Activated T-helper 17 cell treated with anti-CD3 and anti-CD28 coated beads, Interleukin-2, amount 50 U/mL, for 72 hours (primary cell): ENCODE data around the gene SLC29A3. TPM values are rescaled to one million over a fixed set of nuclear protein-coding genes. Genes with fewer than 3 reads are reported as not detected.

Source experiments
- ATAC-seq: fragments of 150-1000 bp; cut with Tn5 transposase; replicated peaks from 2 replicates; pipeline ENCODE4 v1.10.0; 2021; ENCODE audit warnings: mild to moderate bottlenecking, moderate library complexity
- H3K27ac Mint-ChIP-seq: one replicate; pipeline ENCODE4 v1.8.0; 2022; ENCODE audit warnings: mixed read lengths
- H3K27me3 Mint-ChIP-seq: one replicate; pipeline ENCODE4 v1.8.0; 2022; ENCODE audit warnings: mixed read lengths
- H3K36me3 Mint-ChIP-seq: one replicate; pipeline ENCODE4 v1.8.0; 2022; ENCODE audit warnings: low read depth, mild to moderate bottlenecking, mixed read lengths
- H3K4me1 Mint-ChIP-seq: one replicate; pipeline ENCODE4 v1.8.0; 2022; ENCODE audit warnings: mixed read lengths
- H3K4me3 Mint-ChIP-seq: one replicate; pipeline ENCODE4 v1.8.0; 2022; ENCODE audit warnings: mild to moderate bottlenecking, mixed read lengths
- H3K9me3 Mint-ChIP-seq: one replicate; pipeline ENCODE4 v1.8.0; 2022; ENCODE audit warnings: mixed read lengths
- total RNA-seq, 2 donors: library from RNA; stranded (reverse); gene quantifications; one replicate each; pipeline ENCODE4 v1.2.3, GENCODE V29; 2022

Gene SLC29A3
- total RNA-seq, 2 donors from 2014 or later: 2.7 to 3.4 TPM

DNA sequence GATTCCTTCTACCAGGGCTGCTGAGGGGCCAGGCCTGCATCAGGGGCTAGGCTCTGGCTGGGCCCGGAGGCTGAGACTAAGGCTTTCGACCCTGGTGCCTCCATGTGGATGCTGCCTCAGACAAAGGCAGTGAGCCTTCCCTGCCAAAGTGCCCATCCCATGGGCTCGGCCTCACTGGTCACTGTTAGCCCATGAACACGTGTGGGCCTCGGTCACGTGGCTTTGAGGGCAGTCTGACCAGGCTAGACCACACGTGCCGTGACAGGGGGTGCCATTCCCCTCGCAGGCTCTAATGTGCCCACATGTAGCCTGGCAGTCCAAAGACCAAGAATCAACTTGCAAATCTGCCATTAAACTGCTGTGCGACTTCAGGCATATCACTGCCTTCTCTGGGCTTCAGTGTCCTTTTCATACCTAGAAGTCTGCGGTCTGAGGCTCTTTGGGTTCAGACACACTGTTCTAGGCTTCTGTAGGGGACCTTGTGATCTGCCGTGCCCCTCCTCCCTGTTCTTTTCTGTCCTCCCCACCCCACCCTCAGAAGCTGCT, 17.6 kb upstream of the SLC29A3 start:
- H3K27me3 Mint-ChIP-seq: peaks cover 7% of the 10 kb centered on the region

DNA sequence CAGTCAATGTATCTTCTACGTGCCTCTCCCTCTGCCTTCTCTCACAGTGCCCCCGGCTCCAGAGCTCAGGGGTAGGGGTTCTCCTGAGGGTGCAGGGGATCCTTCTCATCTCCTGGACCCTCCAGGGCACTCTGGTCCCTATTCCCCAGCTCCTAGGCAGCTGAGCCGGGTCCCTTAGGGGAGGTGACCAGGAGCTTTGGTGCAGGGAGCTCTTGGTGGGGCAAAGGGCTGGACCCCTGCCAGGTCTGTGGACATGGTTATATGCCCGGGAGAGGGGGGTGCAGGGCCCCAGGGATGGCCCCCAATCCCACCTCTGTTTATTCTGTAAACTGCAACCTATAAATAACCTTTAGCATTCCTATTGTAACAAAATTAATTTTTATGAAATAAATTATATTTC, 16.6 kb upstream of the SLC29A3 start:
- Mint-ChIP-seq H3K27me3 (peaks cover 7% of the 10 kb centered on the region), H3K4me3 (no peak overlapping the region), H3K36me3 (no peaks in the 10 kb centered on the region), H3K4me1 (peaks cover 5% of the 10 kb centered on the region), H3K27ac (no peak overlapping the region), H3K9me3 (no peaks in the 10 kb centered on the region)
- ATAC-seq: no peak

More for the DNA sequence above, 17.6 kb upstream of the SLC29A3 start:
- Mint-ChIP-seq H3K9me3 (no peaks in the 10 kb centered on the region), H3K4me3 (no peak overlapping the region), H3K27ac (no peak overlapping the region), H3K36me3 (no peaks in the 10 kb centered on the region), H3K4me1 (peaks cover 5% of the 10 kb centered on the region)
- no peak for ATAC-seq

DNA sequence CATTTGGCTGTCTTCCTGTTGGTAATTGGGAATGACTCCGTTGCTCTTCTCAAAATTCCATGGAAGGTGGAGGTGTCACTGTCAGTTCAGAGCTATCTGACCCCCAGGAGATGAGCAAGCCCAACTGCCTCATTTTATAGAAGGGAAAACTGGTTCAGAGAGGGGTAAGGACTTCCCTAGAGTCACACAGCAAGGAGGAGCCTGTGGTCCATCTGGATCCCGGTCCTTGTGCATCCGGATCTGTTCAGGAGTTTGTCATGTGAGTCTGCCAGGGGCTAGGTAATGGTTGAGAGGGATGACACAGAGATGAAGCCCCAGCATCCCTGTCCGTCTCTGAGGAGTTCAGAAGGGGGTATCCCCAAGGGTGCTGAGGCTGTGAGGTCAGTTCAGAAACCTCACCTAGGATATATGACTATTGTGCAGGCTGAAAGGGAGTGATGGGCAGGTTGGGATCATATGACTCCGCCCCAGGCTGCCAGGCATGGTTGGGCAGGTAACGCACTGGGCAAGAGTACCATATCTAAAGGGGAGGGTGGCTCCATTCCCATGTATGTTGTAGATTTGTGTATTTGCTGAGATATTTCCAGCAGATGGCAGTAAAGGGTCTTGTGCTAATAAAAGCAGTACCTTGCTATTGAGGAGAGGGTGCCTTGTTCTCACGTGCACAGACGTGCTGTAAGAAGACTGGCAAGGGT, 16.0 kb upstream of the SLC29A3 start:
- peak; percentile 57 for ATAC-seq
- peaks cover 5% of the 10 kb centered on the region for H3K4me1 Mint-ChIP-seq
- H3K36me3 Mint-ChIP-seq: no peaks in the 10 kb centered on the region
- H3K27me3 Mint-ChIP-seq: peaks cover 7% of the 10 kb centered on the region
- H3K4me3 Mint-ChIP-seq: no peak overlapping the region
- no peaks in the 10 kb centered on the region for H3K9me3 Mint-ChIP-seq
- no peak overlapping the region for H3K27ac Mint-ChIP-seq

DNA sequence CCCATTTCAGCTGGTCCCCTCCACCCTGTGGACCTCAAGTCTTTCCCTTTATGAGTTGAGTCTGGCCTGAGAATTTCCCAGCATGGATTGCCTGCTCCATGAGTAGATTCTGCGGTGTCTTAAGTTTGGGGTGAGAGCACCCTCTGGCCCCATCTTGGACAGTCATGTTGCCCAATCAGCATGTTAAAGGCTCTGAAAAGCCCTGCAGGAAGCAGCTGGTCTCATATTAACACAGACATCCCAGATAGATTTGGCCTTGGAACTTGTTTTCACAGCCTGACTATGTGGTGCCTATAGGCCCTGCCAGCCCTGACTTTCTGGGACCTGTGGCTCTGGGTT, 15.5 kb upstream of the SLC29A3 start:
- H3K27ac Mint-ChIP-seq: no peak overlapping the region
- H3K36me3 Mint-ChIP-seq: no peaks in the 10 kb centered on the region
- H3K4me3 Mint-ChIP-seq: no peak overlapping the region
- ATAC-seq: no peak
- peaks cover 7% of the 10 kb centered on the region for H3K27me3 Mint-ChIP-seq
- H3K9me3 Mint-ChIP-seq: no peaks in the 10 kb centered on the region
- H3K4me1 Mint-ChIP-seq: peaks cover 5% of the 10 kb centered on the region

DNA sequence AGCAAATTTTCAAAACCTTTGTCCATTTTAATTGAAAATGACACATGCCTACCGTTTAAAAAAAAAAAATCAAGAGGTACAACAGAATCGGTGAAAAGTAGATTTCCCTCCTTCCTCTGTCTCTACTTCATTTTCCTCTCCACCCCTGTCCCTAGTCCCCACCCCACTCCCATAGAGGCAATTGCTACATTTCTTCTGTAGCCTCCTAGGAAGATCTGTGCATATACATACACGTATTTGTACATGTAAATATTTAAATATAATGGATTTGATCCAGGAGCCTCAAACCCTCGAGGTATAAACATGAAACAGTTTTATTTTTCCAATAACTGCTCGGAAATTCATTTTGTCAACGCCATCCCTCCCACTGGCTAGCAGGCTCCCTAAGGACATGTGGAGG, 14.1 kb upstream of the SLC29A3 start:
- H3K27me3 Mint-ChIP-seq: peaks cover 6% of the 10 kb centered on the region
- H3K27ac Mint-ChIP-seq: no peak overlapping the region
- no peaks in the 10 kb centered on the region for H3K4me1 Mint-ChIP-seq
- no peak for ATAC-seq
- H3K9me3 Mint-ChIP-seq: no peaks in the 10 kb centered on the region
- H3K36me3 Mint-ChIP-seq: no peaks in the 10 kb centered on the region
- H3K4me3 Mint-ChIP-seq: no peak overlapping the region

DNA sequence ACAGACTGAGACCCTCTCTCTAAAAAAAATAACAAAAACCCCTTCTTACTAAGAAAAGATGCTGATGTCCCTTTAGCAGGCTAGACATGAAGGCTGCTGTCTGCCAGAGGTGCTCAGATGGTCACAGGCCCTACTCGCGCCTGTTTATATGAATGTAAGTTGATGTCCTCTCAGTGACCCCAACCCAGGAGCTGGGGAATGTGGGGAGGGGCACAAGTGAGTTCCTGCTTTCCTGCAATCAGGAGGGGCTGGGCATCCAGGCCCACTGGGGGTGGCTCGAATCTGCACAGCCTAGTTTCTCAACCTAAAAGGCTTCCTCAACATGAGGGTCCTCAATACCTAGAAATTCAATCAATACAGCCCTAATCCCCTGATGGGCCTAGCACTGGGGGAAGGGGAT, 12.1 kb upstream of the SLC29A3 start:
- Mint-ChIP-seq H3K4me3 (no peak overlapping the region), H3K9me3 (no peaks in the 10 kb centered on the region), H3K36me3 (no peaks in the 10 kb centered on the region), H3K4me1 (no peaks in the 10 kb centered on the region), H3K27ac (no peak overlapping the region), H3K27me3 (peaks cover 9% of the 10 kb centered on the region)
- no peak for ATAC-seq

DNA sequence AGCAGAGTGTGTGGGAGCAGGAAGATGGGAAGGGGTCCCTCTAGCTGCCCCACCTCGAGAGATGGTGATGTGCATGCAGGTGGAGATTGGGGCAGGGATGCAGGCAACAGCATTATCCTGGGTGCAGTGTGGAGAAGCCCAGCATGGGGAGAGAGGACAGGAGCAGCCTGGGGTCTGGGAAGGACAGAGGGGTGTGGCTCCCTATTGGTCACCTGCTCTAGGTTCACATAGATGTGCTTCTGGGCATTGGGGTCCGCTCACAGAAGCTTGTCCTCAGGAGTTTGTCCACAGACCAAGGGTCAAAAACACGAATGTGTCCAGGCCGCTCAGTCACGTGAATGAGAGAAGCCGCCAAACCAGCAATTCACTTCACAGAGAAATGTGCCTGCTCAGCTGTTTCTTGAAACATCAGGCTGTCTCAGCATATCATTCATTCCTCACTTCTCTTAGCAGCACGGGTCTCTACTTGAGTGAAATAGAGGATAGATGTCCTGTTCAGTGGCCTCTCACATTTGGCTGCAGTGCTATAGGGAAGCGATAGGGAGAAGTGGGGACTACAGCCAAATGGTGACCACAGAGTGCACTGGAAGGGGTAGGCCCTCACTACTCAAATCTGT, 11.5 kb upstream of the SLC29A3 start:
- Mint-ChIP-seq H3K4me1 (no peaks in the 10 kb centered on the region), H3K36me3 (no peaks in the 10 kb centered on the region), H3K27me3 (peaks cover 6% of the 10 kb centered on the region), H3K9me3 (no peaks in the 10 kb centered on the region), H3K4me3 (no peak overlapping the region), H3K27ac (no peak overlapping the region)
- no peak for ATAC-seq

DNA sequence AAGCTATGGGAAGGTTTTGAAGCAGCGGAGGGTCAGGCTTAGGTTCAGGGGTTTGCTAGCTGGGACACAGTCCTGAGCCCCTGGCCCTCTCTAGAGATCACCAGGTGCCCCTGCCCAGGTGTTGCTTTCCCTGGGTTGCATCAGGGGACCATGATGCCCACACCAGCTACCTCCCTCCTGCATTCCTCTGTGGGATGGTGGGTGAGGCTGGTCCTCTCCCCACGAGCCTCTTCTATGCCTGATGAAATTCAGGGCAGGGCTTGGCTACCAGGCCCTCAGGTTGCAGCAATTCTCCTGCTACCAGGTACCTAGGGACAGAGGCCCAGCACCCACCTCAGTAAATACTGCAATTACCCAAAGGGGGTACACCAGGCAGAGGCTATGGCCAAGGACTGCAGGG, 10.8 kb upstream of the SLC29A3 start:
- ATAC-seq: no peak
- no peaks in the 10 kb centered on the region for H3K36me3 Mint-ChIP-seq
- no peaks in the 10 kb centered on the region for H3K4me1 Mint-ChIP-seq
- H3K9me3 Mint-ChIP-seq: no peaks in the 10 kb centered on the region
- no peak overlapping the region for H3K4me3 Mint-ChIP-seq
- peaks cover 8% of the 10 kb centered on the region for H3K27me3 Mint-ChIP-seq
- H3K27ac Mint-ChIP-seq: no peak overlapping the region

DNA sequence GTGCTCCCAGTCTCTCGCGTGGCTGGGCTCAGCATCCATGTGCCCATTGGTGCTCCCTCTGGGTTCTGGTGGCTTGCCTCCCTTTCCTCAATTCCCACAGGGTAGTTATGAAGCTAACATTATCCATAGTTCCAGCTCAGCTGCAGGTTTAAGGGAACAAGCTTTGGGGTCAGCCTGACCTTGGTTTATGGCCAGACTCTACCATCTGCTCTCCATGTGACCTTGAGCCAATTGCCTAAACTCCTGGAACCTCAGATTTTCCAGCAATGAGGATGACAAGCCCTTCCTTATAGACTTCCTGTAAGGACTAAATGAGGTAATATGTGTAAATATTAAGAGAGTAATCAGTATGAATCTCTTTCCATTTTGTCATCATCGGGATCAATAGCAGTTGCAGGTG, 10.1 kb upstream of the SLC29A3 start:
- Mint-ChIP-seq H3K36me3 (no peaks in the 10 kb centered on the region), H3K9me3 (no peaks in the 10 kb centered on the region), H3K4me1 (no peaks in the 10 kb centered on the region), H3K4me3 (no peak overlapping the region), H3K27ac (no peak overlapping the region), H3K27me3 (peaks cover 10% of the 10 kb centered on the region)
- ATAC-seq: no peak

DNA sequence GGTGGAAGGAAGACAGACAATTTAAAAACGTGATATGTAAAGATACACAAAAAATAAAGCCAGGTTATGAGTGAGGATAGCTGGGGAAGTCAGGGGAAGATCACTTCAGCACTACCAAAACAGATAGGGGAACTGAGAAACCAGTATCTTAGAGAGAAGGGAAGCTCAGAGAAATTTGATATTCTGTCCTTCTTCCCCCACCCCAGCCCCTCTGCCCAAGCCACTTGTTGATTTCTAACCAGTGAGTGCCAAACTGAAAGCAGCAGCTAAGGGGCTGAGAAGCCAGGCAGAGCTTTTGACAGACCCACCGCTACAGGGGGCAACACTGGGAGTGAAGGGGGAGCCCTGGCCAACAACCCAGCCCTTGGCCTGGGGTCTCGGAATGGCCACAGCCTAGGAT, 9.1 kb upstream of the SLC29A3 start:
- Mint-ChIP-seq H3K27me3 (peaks cover 10% of the 10 kb centered on the region), H3K4me1 (no peaks in the 10 kb centered on the region)

DNA sequence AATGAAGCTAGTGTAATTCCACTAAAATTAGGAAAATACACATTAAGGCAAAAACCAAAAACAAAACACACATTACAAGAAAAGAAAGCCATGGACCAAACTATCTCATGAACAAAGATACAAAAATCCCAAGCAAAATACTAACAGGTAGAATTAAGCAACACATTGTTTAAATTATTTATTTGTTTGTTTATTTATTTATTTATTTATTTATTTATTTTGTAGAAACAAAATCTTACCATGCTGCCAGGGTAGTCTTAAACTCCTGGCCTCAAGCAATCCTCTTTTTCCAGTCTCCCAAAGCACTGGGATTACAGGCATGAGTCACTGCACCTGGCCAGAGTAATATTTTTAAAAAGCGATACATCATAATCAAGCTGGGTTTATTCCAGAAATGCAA, 6.8 kb upstream of the SLC29A3 start:
- H3K4me1 Mint-ChIP-seq: peaks cover 4% of the 10 kb centered on the region

More for the DNA sequence above, 9.1 kb upstream of the SLC29A3 start:
- Mint-ChIP-seq H3K27ac (no peak overlapping the region), H3K4me3 (no peak overlapping the region), H3K36me3 (no peaks in the 10 kb centered on the region), H3K9me3 (no peaks in the 10 kb centered on the region)
- no peak for ATAC-seq

DNA sequence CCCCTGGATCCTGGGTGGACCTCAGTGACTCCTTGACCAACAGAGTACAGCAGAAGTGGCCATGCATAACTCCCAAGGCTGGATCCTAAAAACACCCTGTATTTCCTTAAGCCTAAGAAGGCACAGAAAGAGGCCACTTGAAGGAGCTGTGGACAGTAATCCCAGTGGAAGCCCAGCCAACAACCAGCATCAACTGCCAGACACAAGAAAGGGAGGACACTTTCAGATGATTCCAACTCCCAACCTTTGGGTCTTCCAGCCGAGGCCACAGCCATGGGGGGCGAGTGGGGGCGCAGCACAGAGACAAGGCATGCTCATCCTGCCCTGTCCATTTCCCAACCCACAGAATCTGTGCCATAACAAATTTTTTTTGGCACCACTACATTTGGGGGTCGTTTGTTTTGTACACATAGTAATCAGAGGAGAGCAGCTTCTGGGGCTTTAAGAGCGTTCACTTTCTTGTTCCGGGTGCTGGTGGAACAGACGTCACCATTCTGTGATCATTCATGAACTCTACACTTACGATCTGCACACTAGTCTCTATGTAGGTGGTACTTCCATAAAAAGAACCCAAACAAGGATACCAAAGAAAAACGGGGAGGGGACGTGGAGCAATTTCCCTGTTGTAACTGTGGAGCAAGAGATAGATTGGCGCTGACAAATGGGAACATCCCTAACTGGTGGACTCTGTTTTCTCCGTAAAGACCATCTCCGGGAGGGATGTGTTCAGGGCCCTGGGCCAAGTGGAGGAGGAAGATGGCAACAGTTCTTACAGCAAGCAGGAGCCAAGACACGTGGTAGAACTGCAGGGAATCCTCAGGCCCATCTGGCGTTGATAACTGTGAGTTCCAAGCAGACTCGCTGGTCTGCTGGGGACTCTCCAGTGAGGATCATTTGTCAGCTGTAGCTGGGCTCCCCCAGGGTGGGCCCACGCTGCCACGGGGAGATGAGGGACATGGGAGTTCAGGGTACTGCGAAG, 6.0 kb upstream of the SLC29A3 start:
- H3K27ac Mint-ChIP-seq: no peak overlapping the region
- peaks cover 4% of the 10 kb centered on the region for H3K4me1 Mint-ChIP-seq
- no peaks in the 10 kb centered on the region for H3K36me3 Mint-ChIP-seq
- H3K9me3 Mint-ChIP-seq: no peaks in the 10 kb centered on the region
- ATAC-seq: no peak
- H3K4me3 Mint-ChIP-seq: no peak overlapping the region
- peaks cover 10% of the 10 kb centered on the region for H3K27me3 Mint-ChIP-seq

More for the DNA sequence above, 6.8 kb upstream of the SLC29A3 start:
- Mint-ChIP-seq H3K36me3 (no peaks in the 10 kb centered on the region), H3K9me3 (no peaks in the 10 kb centered on the region), H3K27ac (no peak overlapping the region), H3K4me3 (no peak overlapping the region), H3K27me3 (peaks cover 10% of the 10 kb centered on the region)
- no peak for ATAC-seq

DNA sequence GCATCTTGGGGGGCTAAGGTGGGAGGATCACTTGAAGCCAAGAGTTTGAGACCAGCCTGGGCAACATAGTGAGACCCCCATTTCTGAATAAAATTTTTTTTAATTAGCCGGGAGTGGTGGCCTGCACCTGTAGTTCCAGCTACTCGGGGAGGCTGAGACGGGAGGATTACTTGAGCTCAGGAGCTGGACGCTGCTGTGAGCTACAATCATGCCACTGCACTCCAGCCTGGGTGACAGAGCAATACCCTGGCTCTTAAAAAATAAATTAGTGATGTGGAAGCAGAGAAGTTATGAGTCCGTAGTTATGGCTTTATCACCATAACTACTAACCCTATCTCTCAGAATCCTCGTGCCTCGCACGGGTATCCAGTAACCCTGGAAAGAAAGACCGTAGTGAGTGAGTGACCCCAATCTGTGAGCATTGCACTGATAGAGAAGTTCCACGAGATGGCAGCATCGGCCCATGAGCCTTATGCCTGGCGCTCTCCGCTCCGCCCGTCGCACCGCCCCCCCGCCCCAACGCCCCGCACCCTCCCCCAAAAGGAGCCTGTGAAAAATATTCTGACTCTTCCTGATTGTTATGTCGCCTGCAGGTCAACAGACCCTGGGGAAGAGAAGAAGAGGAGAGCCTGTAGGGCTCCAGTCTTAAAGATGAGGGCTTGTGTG, 4.9 kb upstream of the SLC29A3 start:
- no peak for ATAC-seq
- no peak overlapping the region for H3K4me3 Mint-ChIP-seq
- H3K27ac Mint-ChIP-seq: no peak overlapping the region
- H3K27me3 Mint-ChIP-seq: peaks cover 10% of the 10 kb centered on the region
- H3K36me3 Mint-ChIP-seq: no peaks in the 10 kb centered on the region
- peaks cover 4% of the 10 kb centered on the region for H3K4me1 Mint-ChIP-seq
- H3K9me3 Mint-ChIP-seq: no peaks in the 10 kb centered on the region

DNA sequence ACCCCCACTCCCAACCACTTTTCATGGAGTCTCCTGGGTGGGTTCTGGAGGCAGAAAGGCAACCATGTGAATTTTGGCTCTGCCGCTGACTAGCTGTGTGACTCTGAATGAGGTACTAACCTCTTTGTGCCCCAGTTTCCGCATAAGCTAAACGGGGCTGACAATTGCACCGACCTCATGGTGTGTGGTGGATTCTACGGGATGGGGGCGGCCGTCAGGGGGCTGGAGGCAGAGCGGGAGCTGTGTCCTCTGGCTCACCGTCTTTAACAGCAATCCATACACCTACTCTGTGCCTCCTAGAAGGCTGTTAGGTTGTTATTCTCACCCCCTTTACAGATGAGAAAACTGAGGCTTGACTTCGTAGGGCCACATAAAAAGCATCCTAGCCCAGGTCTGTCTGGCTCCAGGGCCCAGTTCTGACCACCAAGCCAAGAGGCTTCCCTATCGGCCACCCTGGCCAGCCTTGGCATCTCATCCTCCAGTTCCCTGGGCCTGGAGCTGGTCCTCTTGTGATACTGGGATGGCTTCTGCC, 4.3 kb upstream of the SLC29A3 start:
- no peak overlapping the region for H3K4me3 Mint-ChIP-seq
- H3K27me3 Mint-ChIP-seq: peaks cover 8% of the 10 kb centered on the region
- H3K9me3 Mint-ChIP-seq: no peaks in the 10 kb centered on the region
- H3K27ac Mint-ChIP-seq: no peak overlapping the region
- no peak for ATAC-seq
- peaks cover 4% of the 10 kb centered on the region for H3K4me1 Mint-ChIP-seq
- no peaks in the 10 kb centered on the region for H3K36me3 Mint-ChIP-seq
